Upper lobe of right lung (tissue), 1 donor: ENCODE data around the gene PRR14. TPM values are rescaled to one million over a fixed set of nuclear protein-coding genes. Genes with fewer than 3 reads are reported as not detected.
"Not testable (repeated sequence)": the region's sequence is repeated elsewhere in the genome, so short reads cannot be mapped to it uniquely, and the experiment has no call there.

Experiments
- ATAC-seq: fragments of 200-7000 bp; cut with Tn5 transposase; one replicate; pipeline ENCODE4 v1.9.1; 2020; ENCODE audit warnings: mild to moderate bottlenecking, moderate library complexity
- DNase-seq: peaks from one replicate; pipeline ENCODE4 v3.0.0-alpha.2; 2020
- H3K27ac ChIP-seq: fragments of 200-600 bp; one replicate; pipeline ENCODE4 v1.8.0; 2022
- H3K27me3 ChIP-seq: fragments of 200-600 bp; one replicate; pipeline ENCODE4 v1.8.0; 2022; ENCODE audit warnings: mild to moderate bottlenecking
- H3K36me3 ChIP-seq: fragments of 200-600 bp; one replicate; pipeline ENCODE4 v1.8.0; 2022
- H3K4me1 ChIP-seq: fragments of 200-600 bp; one replicate; pipeline ENCODE4 v1.8.0; 2022
- H3K4me3 ChIP-seq: fragments of 200-600 bp; one replicate; pipeline ENCODE4 v1.8.0; 2022; ENCODE audit warnings: mild to moderate bottlenecking
- H3K9me3 ChIP-seq: fragments of 200-600 bp; one replicate; pipeline ENCODE4 v1.8.0; 2022
- intact Hi-C: fragments of 100-400 bp; cut with DNase I; formaldehyde crosslinking; loops from one replicate; pipeline ENCODE4 v1.11.0; 2022
- total RNA-seq: library from RNA; stranded (reverse); fragmentation: NEBNext Ultra II Directional; extraction: Animal tissue kit (Norgen Biotek cat#: 25700); gene quantifications from one replicate; pipeline ENCODE4 v1.2.1, GENCODE V29; 2021
- TF ChIP-seq, protein P1 (sequence below): fragments of 200-600 bp; IDR thresholded peaks from one replicate; pipeline ENCODE4 v1.8.0; 2022; ENCODE audit warnings: antibody characterized with exemption
- donor health status: DM: no; HTN: yes; CAD: no; lungs with severe emphysema.

Gene PRR14
- total RNA-seq, 1 donor from 2014 or later, result 48.2 TPM

GRCh38 chr16:30698816-30699614 lies 48.3 kb downstream of the PRR14 start, which contains the start of gene SRCAP:
SRCAP (plus strand) TSS chr16:30699171; CDS start chr16:30700825, 1,654 bp downstream.
- no peaks in the 10 kb centered on the region for H3K9me3 ChIP-seq
- peaks cover 42% of the 10 kb centered on the region for H3K36me3 ChIP-seq
- peak within 1 kb of the TSS; percentile 100 for H3K27ac ChIP-seq
- ATAC-seq (peak; percentile 84), DNase-seq (peak; percentile 93)
- H3K4me3 ChIP-seq, result peak within 1 kb of the TSS; percentile 98
- intact Hi-C loops, result loop anchor here (10.0 kb wide), 1 partner anchor 56 kb away; no protein-coding TSS in a partner anchor
- TF ChIP-seq, protein P1, sequence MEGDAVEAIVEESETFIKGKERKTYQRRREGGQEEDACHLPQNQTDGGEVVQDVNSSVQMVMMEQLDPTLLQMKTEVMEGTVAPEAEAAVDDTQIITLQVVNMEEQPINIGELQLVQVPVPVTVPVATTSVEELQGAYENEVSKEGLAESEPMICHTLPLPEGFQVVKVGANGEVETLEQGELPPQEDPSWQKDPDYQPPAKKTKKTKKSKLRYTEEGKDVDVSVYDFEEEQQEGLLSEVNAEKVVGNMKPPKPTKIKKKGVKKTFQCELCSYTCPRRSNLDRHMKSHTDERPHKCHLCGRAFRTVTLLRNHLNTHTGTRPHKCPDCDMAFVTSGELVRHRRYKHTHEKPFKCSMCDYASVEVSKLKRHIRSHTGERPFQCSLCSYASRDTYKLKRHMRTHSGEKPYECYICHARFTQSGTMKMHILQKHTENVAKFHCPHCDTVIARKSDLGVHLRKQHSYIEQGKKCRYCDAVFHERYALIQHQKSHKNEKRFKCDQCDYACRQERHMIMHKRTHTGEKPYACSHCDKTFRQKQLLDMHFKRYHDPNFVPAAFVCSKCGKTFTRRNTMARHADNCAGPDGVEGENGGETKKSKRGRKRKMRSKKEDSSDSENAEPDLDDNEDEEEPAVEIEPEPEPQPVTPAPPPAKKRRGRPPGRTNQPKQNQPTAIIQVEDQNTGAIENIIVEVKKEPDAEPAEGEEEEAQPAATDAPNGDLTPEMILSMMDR, result no peak
- H3K4me1 ChIP-seq, result peaks cover 25% of the 10 kb centered on the region
- no peaks in the 10 kb centered on the region for H3K27me3 ChIP-seq

GRCh38 chr16:30699615-30700099 lies 48.9 kb downstream of the PRR14 start:
- peaks cover 48% of the 10 kb centered on the region for H3K36me3 ChIP-seq
- TF ChIP-seq, protein P1, result no peak
- intact Hi-C loops, result loop anchor here (10.0 kb wide), 1 partner anchor 55 kb away; no protein-coding TSS in a partner anchor
- H3K27me3 ChIP-seq, result no peaks in the 10 kb centered on the region
- DNase-seq, result no peak
- ATAC-seq, result no peak
- peak overlapping the region; percentile 98 for H3K4me3 ChIP-seq
- H3K9me3 ChIP-seq, result no peaks in the 10 kb centered on the region
- H3K4me1 ChIP-seq, result peaks cover 22% of the 10 kb centered on the region
- H3K27ac ChIP-seq, result peak overlapping the region; percentile 100

DNA sequence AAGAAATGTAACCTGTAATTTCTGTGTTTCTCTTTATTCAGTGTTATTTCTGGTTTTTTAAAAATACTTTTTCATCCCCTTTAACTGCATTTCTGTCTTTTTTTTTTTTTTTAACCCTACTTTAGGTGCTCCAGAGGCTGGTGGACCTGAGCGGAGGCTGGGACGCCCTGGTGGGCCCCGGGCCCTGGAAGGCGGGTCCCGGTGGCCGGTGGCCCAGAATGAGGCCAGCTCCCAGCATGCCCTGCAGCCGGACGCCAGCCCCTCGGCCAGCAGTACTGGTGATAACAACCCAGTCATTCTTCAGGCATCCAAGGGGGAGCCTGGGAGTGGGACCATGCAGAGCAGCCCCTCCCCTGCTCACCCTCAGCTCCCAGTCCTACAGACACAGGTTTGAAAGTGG lies 49.7 kb downstream of the PRR14 start:
- ATAC-seq (no peak), DNase-seq (no peak)
- Histone ChIP-seq H3K4me3 (no peak overlapping the region), H3K4me1 (peaks cover 22% of the 10 kb centered on the region), H3K9me3 (no peaks in the 10 kb centered on the region), H3K27me3 (no peaks in the 10 kb centered on the region), H3K27ac (no peak overlapping the region), H3K36me3 (peaks cover 56% of the 10 kb centered on the region)
- intact Hi-C loops, result no loop called here
- TF ChIP-seq, protein P1, result no peak

DNA sequence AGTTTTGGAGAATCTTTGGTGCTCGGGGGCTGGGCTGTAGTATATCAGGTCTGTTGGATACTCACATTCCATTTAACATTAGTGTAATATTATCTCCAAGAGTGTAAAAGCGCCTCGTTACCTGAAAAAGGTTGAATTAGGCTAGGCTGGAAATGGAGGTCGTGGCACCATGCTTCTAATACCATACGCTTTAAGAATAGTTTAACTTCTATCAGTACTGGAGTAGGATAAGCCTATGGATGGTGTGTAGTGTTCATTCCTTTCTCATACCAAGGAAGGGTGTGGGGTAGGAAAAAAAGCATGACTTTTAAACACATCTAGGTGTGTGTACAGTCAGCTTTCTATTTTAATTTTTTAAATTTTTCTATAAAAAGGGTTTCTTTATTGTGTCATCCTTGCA lies 50.2 kb downstream of the PRR14 start:
- Histone ChIP-seq H3K27ac (no peak overlapping the region), H3K36me3 (peaks cover 61% of the 10 kb centered on the region)
- intact Hi-C loops, result no loop called here

GRCh38 chr16:30703071-30703470 lies 52.3 kb downstream of the PRR14 start:
- intact Hi-C loops, DNase-seq, H3K9me3 ChIP-seq, H3K27me3 ChIP-seq, ATAC-seq, H3K27ac ChIP-seq, H3K4me3 ChIP-seq: not testable (repeated sequence)
- peaks cover 82% of the 10 kb centered on the region for H3K36me3 ChIP-seq
- H3K4me1 ChIP-seq, result peaks cover 15% of the 10 kb centered on the region

More for the DNA sequence above, 50.2 kb downstream of the PRR14 start:
- TF ChIP-seq, protein P1, result no peak
- Histone ChIP-seq H3K9me3 (no peaks in the 10 kb centered on the region), H3K4me3 (no peak overlapping the region), H3K27me3 (no peaks in the 10 kb centered on the region), H3K4me1 (peaks cover 22% of the 10 kb centered on the region)
- ATAC-seq, result no peak
- no peak for DNase-seq

DNA sequence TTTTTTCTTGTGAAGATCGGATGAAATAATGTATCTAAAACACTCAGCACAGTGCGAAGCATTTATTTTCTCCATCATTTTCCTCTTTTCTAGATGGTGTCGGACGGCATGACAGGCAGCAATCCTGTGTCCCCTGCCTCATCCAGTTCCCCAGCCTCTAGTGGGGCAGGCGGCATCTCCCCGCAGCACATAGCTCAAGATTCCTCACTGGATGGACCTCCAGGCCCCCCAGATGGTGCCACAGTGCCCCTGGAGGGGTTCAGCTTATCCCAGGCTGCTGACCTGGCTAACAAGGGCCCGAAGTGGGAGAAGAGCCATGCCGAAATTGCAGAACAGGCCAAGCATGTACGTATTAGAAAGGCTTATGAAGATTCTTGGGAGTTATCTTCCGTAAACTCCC lies 53.2 kb downstream of the PRR14 start:
- H3K27me3 ChIP-seq, result no peaks in the 10 kb centered on the region
- no peaks in the 10 kb centered on the region for H3K9me3 ChIP-seq
- no peak overlapping the region for H3K27ac ChIP-seq
- intact Hi-C loops, result no loop called here
- DNase-seq, result no peak
- no peak for ATAC-seq
- peaks cover 91% of the 10 kb centered on the region for H3K36me3 ChIP-seq
- peaks cover 15% of the 10 kb centered on the region for H3K4me1 ChIP-seq
- TF ChIP-seq, protein P1, result no peak
- H3K4me3 ChIP-seq, result no peak overlapping the region
